GM18511 (cell line): ENCODE results near the gene CRHBP.
"Not testable (repeated sequence)": the region's sequence is repeated elsewhere in the genome, so short reads cannot be mapped to it uniquely, and the experiment has no call there.

Source experiments
- ATAC-seq: cut with Tn5 transposase; IDR thresholded peaks from one replicate; pipeline ENCODE4 v1.9.1; 2021; ENCODE audit warnings: mild to moderate bottlenecking, moderate library complexity; ENCODE audit not compliant: unreplicated experiment

The CRHBP gene, protein sequence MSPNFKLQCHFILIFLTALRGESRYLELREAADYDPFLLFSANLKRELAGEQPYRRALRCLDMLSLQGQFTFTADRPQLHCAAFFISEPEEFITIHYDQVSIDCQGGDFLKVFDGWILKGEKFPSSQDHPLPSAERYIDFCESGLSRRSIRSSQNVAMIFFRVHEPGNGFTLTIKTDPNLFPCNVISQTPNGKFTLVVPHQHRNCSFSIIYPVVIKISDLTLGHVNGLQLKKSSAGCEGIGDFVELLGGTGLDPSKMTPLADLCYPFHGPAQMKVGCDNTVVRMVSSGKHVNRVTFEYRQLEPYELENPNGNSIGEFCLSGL

DNA sequence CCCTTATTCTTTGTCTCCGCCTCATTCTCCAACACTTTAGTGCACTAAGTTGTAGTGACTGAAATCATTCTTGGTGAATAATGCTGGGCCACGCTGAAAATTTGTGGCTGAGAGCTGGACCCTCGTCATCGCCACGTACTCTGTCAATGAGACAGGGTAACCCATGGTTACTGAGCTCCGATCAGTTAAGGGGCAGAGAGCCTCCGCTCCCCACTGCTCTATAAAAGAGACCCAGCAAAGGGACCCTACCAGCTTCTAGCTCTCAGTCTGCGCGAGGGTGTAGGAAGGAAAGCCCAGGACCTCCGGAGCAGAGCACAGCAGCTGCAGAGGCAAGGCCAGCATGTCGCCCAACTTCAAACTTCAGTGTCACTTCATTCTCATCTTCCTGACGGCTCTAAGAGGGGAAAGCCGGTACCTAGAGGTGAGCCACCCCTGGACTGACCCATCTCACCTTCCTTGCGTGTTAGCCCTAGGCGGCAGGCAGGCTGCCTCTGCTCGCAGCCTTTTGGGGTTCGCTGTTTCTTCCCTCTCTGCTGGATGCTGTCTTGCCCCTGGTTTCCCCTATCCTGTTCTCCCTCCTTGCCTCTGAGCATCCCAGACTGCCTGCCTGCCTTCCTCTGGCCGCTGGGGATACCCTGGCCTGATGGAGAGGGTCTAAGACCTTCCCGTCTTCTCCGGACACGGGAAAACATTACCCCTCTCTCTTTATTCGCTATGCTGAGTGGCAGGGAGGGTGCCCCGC is at the start of gene CRHBP:
Gene CRHBP (plus strand): TSS at position 251 of the 742 bp plus-strand sequence. CDS start 90 bp downstream, at position 341.
- ATAC-seq: no peak

DNA sequence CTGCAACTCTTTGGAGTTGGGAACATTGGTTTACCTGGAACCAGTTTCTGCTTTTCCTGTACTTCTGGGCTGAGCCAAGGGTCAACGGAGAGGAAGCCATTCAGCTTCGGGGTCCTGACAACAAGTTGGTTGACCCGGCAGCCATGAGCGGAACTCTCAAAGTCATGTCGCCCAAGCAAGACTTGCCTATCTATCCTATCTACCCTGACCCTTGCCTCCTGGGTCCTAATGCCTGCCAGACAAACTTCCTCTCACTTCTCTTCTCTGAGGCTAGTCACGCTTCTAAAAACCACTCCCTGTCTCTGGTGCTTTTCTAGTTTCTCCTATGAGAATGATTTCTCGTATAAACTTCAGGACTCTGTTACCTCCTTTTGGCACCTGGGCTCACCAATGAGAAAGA is 44.7 kb upstream of the CRHBP start:
- no peak for ATAC-seq

DNA sequence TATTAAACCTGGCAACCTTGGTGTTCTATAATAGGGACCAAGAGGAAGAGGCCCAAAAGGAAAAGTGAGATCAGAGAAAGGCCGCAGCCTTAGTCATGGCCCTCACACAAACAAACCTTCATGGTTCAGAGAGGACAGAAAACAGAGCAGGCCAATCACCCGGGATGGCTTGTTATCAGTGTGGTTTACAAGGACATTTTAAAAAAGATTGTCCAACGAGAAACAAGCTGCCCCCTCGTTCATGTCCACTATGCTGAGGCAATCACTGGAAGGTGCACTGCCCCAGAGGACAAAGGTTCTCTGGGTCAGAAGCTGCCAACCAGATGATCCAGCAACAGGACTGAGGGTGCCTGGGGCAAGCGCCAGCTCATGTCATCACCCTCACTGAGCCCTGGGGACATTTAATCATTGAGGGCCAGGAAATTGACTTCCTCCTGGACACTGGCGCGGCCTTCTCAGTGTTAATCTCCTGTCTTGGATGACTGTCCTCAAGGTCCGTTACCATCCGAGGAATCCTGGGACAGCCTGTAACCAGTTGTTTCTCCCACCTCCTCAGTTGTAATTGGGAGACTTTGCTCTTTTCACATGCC is 42.4 kb upstream of the CRHBP start:
- ATAC-seq: not testable (repeated sequence)

DNA sequence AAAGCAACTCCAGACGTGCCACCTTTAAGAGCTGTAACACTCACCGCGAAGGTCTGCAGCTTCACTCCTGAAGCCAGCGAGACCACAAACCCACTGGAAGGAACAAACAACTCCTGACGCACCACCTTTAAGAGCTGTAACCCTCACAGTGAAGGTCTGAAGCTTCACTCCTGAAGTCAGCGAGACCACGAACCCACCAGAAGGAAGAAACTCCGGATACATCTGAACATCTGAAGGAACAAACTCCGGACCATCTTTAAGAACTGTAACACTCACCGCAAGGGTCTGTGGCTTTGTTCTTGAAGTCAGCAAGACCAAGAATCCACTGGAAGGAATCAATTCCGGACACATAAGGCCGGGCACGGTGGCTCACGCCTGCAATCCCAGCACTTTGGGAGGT is 38.2 kb upstream of the CRHBP start:
- ATAC-seq: not testable (repeated sequence)

DNA sequence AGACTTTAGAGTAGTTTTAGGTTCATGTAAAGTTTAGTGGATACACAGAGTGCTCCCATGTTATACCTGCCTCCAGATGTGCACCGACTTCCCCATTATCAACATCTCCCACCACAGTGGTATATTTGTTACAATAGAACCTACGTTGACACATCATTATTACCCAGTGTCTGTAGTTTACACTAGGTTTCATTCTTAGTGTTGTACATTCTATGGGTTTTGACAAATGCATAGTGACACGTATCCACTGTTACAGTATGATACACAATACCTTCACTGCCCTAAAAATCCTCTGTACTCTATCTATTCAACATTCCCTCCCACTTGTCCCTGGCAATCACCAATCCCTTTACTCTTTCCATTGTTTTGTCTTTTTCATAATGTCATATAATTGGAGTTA is 34.3 kb upstream of the CRHBP start:
- no peak for ATAC-seq

DNA sequence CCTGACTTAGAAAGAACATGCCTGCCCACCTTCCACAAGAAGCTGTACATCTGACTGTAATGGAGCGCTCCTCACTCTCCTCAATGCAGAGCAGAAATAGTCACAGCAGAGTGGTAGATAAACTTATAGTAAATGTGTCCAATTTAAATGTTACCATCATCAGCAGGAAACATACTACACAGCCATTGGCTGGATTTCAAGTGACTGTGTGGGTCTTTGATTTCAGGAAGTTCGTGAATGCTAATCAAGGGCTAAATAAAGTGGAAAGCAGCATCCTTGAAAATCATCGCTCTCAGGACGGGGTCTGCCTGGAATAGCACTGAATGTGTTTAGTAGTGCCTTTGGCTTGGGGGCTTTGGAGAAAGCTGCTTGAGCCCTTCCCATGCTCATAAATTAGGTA is 32.4 kb upstream of the CRHBP start:
- no peak for ATAC-seq

DNA sequence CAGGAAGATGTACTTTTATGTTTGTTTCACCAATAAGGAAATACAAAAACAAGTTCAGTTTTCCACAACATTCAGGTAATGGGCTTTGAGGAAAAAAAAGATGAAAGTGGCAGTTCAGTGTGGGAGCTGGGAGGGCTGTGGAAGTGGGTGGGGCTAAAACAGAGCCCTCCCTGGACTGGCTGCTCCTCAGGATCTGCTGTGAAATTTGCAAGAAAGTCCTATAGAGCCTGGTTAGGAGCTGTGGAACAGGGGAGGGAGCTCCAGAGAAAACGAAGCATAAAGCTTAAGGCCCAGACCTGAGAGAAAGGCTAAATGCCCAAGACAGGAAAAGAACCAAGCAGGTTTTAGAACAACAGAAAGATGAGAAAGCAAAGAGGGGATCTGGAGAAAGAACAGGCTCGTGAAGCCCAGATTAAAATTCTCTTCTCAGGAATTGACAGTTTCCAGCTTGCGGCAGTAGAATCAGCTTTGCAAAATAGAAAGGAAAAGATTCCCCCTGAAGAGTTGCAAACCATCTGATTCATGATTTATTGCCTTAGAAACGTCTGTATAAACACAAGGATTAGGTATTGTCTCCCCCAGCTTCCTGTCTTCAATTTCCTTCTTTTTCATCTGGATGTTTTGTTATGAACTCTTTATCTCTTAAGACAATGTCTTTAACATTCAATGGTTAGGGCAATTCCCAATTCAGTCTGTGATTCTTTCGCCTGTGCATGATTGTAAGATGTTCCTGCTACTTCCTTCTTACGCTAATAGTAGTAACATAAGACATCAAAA is 26.3 kb upstream of the CRHBP start:
- no peak for ATAC-seq

DNA sequence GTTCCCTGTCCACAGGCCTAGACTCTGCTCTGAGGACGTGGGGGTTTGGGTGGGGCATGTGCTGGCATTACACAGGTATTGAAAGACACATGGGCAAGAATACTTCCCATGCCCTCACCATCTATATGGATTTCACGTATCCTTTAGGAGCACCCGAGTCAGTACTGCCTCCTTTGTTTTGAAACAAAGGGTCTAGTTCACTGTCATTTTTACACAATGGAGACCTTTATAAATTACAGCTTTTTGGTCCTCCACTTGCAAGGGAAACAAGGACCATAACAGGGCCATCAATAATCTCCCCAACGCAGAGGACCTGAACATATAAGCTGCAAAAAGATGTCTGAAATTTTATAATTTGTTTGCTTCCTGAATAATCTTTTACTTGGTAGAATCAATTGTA is 24.9 kb upstream of the CRHBP start:
- ATAC-seq: no peak

DNA sequence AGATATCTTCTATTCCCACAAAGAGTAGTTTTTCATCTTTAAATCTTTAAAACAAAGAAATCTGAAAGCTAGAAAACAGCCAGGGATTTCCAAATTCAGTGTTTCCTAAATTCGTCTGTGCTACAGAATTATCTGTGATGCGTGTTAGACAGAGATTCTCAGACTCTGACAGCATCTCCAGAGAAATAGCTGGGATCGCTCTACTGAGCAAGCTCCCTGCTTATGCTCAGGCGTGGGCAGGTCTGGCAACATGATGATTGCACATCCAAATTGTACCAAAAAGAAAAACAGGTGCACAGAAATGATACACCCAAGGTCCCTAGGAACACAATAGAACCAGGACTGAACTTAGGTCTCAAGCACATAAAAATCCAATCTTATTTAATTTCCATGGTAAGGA is 22.8 kb upstream of the CRHBP start:
- ATAC-seq: no peak

DNA sequence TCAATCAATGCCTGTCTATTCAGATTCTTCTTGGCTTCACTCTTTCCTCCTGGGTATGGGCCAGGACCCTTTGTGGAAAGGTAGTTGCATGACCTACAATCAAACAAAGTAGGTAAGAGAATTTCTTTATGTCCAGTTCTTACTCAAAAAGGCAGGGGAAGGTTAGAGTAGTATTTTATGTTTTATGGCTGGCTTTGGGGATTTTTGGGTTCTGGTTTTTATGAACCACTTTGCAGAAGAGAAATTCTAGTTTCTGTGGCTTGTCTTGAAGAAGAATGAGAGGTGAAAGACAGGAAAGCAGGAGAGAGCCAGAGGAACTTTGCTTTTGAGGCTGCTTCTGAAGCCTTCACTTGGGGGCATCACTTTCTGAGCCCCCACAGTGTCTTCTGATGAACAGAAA is 14.7 kb upstream of the CRHBP start:
- no peak for ATAC-seq

DNA sequence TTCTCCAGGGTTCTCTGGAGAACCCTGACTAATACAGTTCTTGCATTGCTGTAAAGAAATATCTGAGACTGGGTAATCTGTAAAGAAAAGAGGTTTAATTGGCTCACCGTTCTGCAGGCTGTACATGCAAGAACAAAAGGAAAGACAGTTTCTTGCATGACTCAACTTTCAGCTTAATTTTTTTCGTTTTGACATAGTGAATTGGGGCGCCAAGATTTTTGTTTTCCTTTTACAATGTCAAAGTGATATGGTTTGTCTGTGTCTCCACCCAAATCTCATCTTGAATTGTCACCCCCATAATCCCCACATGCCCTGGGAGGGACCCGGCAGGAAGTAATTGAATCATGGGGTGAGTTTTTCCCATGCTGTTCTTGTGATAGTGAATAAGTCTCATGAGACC is 11.8 kb upstream of the CRHBP start:
- ATAC-seq: no peak

DNA sequence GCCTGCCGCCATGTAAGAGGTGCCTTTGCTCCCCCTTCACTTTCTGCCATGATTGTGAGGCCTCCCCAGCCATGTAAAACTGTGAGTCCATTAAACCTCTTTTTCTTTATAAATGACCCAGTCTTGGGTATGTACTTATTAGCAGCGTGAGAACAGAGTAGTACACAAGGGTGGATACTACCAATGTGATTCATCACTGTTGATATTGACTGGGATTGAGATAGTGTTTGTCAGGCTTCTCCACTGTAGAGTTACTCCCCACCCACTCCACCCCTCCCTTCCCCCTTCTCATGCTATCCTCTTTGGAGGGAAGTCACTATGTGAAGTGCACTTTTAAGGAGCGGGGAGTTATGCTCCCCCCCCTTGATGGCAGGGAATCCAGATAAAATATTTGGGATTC is 11.4 kb upstream of the CRHBP start:
- ATAC-seq: no peak

DNA sequence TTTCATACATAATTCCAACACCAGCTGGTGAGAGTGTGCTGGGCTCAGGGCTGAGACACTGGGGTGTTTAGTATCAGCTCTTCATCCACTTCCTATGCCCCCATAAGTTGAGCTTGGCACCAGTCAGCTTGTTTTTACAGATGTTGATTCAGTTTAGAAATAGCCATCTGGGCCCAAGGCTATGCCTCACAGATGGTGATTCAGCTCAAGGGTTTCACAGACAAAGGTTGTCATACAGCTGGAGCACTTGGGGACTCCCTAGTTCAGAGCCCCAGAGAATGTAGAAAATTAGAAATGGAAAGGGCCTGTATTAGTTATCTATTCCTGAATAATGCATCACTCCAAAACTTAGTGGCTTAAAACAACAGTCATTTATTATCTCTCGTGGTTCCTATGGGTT is 10.3 kb upstream of the CRHBP start:
- ATAC-seq: no peak

DNA sequence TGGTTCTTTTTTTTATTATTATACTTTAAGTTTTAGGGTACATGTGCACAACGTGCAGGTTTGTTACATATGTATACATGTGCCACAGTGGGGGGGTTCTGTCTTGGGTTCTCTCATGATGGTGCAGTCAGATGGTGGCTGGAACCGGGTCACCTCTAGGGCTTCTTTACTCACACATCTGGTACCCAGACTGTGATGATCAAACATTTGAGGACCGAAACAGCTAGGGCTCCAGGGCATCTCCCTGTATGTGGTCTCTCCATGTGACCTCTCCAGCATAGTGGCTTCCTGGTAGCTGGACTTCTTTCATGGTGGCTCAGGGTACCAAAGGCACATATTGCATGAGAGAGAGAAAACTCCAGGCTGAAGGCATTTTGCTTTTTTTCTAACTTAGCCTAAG is 9.8 kb upstream of the CRHBP start:
- ATAC-seq: no peak

DNA sequence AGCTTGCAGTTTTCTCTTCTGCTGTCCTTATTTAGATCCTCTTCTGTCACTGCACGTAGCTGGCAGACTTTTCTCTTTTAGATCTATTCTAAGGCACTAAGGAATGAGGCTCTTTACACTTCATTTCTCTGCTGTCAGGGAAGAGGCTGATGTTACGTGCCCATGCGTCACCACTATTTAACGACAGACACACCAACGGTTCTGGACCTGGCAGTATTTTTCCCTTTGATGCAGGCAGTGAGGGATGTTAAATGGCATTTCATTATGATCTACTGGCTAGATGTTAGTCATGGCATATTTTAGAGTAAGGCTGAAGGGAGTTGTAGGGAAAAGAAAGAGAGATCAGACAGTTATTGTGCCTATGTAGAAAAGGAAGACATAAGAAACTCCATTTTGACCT is 8.2 kb upstream of the CRHBP start:
- ATAC-seq: no peak

DNA sequence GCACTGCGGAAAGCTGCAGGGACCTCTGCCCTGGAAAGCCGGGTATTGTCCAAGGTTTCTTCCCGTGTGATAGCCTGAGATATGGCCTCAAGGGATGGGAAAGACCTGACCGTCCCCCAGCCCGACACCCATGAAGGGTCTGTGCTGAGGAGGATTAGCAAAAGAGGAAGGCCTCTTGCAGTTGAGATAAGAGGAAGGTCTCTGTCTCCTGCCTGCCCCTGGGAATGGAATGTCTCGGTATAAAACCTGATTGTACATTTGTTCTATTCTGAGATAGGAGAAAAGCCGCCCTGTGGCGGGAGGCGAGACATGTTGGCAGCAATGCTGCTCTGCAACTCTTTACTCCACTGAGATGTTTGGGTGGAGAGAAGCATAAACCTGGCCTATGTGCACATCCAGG is 7.6 kb upstream of the CRHBP start:
- not testable (repeated sequence) for ATAC-seq

DNA sequence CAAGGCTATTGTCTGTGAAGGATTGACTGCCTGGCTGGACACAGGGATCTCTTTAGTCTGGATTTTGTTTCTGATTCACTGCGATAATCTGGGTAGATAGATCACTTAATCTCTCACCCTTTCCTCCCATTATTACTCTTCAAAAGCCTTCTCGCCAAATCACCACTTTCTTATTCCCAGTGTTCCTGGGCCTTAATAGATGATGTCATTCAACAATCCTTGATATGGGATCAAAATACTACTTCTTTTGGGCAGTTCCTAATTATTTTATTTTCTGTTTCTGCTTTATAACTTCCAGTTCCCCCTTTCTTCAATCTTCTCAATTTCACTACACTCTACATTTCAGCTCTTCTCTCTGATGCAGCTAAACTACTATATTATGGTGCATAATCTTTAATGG is 6.8 kb upstream of the CRHBP start:
- no peak for ATAC-seq

DNA sequence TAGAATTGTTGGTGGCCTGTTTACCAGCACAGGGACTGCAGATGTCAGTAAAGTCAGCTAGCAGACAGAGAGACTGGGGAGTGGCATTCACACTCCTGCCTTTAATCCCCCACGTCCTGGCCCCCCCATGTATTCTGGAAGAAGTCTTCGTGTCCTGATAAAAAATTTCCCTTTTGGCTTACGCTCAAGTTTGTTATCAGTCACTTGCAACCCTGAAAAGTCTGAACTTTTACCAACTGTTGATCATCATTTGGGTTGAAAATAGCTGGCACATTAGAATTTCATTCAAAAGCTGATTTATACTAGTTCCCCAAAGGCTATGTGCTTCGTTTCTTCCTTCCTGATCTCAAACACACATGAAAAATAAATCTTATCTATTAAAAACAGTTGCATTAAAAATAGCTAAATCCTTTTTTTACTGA is 5.8 kb upstream of the CRHBP start:
- ATAC-seq: no peak

DNA sequence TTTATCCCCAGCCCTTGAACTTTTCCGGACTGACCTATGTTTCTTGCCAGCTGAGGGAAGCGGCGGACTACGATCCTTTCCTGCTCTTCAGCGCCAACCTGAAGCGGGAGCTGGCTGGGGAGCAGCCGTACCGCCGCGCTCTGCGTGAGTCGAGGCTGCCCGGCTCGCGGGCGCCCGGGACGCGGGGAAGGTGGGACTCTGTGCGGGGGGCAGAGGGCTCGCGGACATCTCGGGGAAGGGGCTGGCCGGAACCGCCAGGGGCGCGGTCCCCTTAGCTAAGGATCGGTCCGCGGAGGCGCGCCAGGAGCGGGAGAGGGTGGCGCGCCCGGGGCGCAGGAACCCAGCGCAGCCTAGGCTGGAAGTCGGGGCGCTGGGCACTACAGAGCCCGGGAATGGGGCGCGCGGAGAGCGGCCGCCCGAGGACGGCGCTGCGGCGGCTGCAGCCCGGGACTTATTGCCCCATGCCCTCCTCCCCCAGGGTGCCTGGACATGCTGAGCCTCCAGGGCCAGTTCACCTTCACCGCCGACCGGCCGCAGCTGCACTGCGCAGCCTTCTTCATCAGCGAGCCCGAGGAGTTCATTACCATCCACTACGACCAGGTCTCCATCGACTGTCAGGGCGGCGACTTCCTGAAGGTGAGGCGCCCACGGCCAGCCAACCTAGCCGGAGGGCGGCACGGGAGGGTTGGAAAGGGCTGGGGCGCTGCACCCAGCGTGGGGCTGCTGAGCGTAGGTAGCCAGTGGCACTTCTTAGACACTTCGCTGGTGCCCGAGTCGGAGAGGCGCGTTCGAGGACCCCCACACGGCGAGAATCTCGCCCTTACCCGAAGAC is 922 bp downstream of the CRHBP start:
- no peak for ATAC-seq

DNA sequence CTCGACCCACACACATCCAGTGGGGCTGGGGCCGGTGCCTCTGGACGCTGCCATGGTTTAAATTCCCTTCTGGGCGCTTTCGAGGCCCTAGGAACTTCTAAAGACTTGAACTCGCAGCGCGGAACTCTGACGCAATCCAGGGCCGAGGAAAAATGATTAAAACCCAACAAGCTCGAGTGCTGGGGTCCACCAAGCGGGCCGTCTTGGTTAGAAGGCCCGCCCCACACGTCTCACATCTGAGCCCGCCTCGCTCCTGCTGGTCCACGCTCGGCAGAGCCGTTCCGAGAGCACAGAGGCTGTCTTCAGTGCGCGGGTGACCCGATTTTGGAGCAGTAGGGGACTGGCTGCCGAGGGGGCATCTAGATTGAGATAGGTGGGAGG is 1.5 kb downstream of the CRHBP start:
- ATAC-seq: no peak

DNA sequence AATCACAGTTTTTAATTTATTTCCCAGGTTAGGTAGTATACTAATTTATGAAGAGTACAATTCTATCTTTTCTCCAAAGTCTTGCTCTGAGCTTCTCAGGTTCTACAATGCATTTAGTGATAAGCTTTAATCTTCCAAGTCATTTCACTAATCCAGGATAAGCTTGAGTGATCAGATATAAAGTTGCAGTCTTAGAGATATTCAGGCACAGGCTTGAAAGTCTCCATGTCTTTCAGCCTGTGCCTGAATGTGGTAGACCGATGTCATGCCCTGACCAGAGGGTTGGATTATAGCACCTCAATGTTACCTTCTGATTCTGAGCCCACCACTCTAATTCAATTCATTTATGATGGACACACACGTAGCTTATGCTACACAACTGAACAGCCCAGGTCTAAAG is 3.2 kb downstream of the CRHBP start:
- no peak for ATAC-seq
